H4 (cell line): ENCODE results near the gene MEA1. TPM values are rescaled to one million over a fixed set of nuclear protein-coding genes. Genes with fewer than 3 reads are reported as not detected.
A peak's percentile ranks its signal among the peaks of the same experiment; 100 is the strongest.

Source experiments
- DNase-seq: peaks from one replicate; pipeline ENCODE4 v3.0.0-alpha.2; 2015; ENCODE audit warnings: low spot score
- total RNA-seq: library from RNA; depleted of rRNA; stranded (reverse); fragments of >200 nt; shearing (Covaris generic); gene quantifications from 2 replicates; pipeline ENCODE4 v1.2.3, GENCODE V29; 2014; rRNA removed

The MEA1 gene
- total RNA-seq, 1 experiment from 2014 or later = 171 TPM

DNA sequence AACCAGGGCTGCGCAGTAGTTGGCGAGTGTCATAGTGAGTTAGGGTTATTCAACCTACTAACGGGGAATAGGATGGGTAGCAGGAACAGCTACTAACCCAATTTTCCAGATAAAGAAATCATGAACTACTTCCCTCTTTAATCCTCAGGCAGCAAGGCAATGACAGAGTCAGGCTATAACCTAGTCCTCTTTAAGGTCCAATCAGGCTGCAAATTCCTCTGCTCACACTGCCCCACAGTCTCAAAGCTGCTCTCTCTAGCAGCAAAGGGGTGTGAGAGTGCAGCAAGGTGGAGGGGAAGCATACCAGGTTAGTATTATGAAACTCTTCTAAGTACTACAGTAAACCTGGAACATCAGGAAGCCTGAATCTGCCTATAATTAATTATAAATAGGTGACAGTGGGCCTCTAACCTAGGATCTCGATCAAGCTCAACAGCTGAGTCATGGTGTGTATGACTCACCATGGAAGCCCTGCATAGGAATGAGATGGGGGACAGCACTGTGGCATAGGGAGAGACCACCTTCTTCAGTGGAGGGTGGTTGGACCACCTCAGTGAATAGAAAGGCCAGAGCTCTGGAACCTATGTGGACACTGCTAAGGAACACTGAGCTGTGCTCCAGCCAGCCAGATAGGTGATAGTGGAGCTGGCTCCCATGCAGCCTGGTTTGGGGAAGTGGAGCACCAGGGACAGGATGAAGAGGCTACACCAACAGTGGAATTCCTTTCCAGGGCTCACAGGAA, 42.7 kb downstream of the MEA1 start:
- no peak for DNase-seq

DNA sequence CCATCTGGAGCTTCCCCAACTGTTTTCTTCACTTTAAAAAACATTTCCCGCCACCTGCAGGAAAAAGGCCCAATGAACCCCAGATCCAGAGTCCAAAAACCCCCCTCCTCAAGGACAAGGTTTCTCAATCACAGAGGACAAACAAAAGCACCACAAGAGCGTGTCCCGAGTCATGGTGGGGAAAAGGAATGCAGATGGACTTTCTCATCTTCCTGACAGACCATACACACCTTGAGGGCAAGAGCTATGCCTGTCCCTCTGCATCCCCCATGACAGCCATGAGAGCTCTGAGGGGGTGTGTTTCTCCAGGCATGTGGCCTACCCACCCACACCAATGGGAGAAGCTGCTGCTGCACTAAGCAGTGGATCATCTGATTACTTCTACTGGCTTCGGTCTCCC, 43.8 kb downstream of the MEA1 start:
- DNase-seq = no peak

- DNase-seq = no peak
Observed at GRCh38 chr6:42969431-42969830, 44.3 kb downstream of the MEA1 start.

DNA sequence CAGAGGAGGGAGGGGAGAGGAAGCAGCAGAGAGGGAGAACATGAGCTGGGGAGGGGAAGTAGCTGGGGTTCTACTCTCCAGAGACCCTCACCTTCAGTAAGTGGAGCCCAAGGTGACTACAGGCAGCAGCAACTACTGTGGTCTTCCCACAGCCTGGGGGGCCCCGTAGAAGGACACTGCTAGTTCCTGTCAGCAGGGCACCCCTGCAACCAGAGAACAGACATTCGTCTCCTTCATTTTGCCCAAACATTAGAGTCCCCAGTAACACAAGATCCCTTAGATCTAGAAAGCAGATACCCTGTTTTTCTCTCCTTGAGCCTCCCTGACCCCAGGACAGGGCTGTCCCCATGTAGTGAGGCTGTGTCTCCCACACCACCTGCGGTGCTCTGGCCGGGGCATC, 45.0 kb downstream of the MEA1 start:
- DNase-seq = no peak

- no peak for DNase-seq
Observed at GRCh38 chr6:42968126-42968701, 45.5 kb downstream of the MEA1 start.

DNA sequence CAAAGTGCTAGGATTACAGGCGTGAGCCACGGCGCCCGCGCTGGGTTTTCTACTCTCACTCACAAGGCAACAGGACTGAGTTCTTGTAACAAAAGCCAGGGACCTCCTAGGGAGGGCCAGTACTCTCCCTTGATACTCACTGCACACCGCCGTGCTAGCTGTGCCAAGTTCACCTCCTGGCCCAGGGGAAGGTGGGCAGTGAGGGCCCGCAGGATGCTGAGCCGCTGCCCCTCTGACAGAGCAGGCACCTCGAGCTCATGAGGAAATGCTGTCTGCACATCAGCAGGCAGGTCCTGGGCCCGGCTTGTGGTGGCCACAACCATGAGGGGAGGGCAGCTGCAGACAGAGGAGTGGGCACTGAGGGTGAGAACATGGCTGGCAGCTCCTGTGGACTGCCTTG, 46.5 kb downstream of the MEA1 start:
- DNase-seq = no peak

DNA sequence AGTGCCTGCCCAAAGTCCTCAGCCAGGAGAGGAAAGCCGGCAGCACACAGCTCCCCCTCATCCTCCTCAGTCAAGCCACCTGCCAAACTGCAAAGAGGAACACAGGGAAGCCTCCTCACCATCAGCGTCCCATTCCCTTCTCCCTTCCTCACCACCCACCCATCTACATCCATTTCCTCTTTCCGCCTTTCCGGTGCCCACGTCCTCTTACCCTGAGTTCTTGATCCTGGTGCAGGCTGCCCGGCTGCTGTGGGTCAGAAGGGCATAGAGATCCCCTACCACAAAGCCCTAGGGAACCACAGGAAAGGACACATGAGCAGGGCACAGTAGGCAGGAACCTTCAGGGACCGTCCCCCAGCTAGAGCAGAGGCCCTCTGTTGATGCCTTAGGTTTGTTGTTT, 47.2 kb downstream of the MEA1 start:
- DNase-seq = no peak

- peak; percentile 42 for DNase-seq
Observed at GRCh38 chr6:42963855-42964605, 49.7 kb downstream of the MEA1 start.

DNA sequence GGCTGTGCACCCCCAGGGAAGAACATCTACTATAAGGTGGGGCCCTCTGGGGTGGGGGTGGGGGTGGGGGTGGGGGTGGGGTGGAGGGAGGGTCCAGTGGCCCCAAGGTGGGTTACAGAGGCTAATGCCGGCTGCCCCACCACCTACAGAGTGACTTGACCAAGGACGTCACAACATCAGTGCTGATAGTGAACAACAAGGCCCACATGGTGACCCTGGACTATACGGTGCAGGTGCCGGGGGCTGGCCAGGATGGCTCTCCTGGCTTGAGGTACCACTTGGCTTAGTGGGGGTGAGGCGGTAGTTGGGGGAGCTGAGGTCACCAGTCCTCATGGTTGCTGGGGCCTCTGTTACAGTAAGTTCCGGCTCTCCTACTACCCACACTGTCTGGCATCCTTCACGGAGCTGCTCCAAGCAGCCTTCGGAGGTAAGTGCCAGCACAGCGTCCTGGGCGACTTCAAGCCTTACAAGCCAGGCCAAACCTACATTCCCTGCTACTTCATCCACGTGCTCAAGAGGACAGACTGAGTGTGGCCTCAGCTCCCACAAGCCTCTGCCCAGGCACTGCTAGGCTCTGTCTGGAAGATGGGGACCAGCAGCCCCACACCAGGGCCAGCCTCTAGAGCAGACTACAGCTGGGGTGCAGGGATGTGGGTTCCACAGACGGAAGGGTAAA, 50.4 kb downstream of the MEA1 start:
- no peak for DNase-seq

- no peak for DNase-seq
Observed at GRCh38 chr6:42962502-42963178, 51.1 kb downstream of the MEA1 start.

GRCh38 chr6:42962096-42962495, 51.6 kb downstream of the MEA1 start:
- DNase-seq = no peak

Other genes starting within 250 kb of the MEA1 start
- gene BICRAL, start 231.9 kb downstream of the MEA1 start, total RNA-seq = 2.3 and 3.4 TPM in 2 replicates
- gene RPL7L1, start 134.3 kb downstream of the MEA1 start, total RNA-seq = 188 and 203 TPM in 2 replicates
- gene PTCRA, start 97.9 kb downstream of the MEA1 start, total RNA-seq = not detected in 2 replicates
- gene CNPY3, start 84.5 kb downstream of the MEA1 start, total RNA-seq = 34.0 and 50.6 TPM in 2 replicates
- not detected in 2 replicates for gene GNMT, start 53.2 kb downstream of the MEA1 start, total RNA-seq
- 39.2 and 45.8 TPM in 2 replicates for gene PEX6, start 34.8 kb downstream of the MEA1 start, total RNA-seq
- gene PPP2R5D, start 29.4 kb downstream of the MEA1 start, total RNA-seq = 61.1 and 70.8 TPM in 2 replicates
- 77.4 and 95.0 TPM in 2 replicates for gene KLHDC3, start 303 bp upstream of the MEA1 start, total RNA-seq
- 204 and 205 TPM in 2 replicates for gene RRP36, start 7.7 kb upstream of the MEA1 start, total RNA-seq
- 12.8 and 13.2 TPM in 2 replicates for gene CUL7, start 39.9 kb upstream of the MEA1 start, total RNA-seq
- gene MRPL2, start 45.5 kb upstream of the MEA1 start, total RNA-seq = 53.7 and 63.2 TPM in 2 replicates
- gene KLC4, start 45.7 kb upstream of the MEA1 start, total RNA-seq = 11.6 and 21.7 TPM in 2 replicates
- gene PTK7, start 62.4 kb upstream of the MEA1 start, total RNA-seq = 46.0 and 57.7 TPM in 2 replicates
- 11.0 and 12.8 TPM in 2 replicates for gene SRF, start 157.3 kb upstream of the MEA1 start, total RNA-seq
- 18.2 and 18.5 TPM in 2 replicates for gene CUL9, start 168.2 kb upstream of the MEA1 start, total RNA-seq
- 110 and 147 TPM in 2 replicates for gene DNPH1, start 215.5 kb upstream of the MEA1 start, total RNA-seq
- not detected in 2 replicates for gene TTBK1, start 229.5 kb upstream of the MEA1 start, total RNA-seq